T-helper 22 cell (primary cell): ENCODE data around the gene PATJ.

Experiments used
- DNase-seq: peaks from one replicate; pipeline ENCODE4 v3.0.0-alpha.2; 2020; ENCODE audit warnings: low read depth

The PATJ gene

GRCh38 chr1:62054188-62054587 is 311.9 kb downstream of the PATJ start:
- no peak for DNase-seq

DNA sequence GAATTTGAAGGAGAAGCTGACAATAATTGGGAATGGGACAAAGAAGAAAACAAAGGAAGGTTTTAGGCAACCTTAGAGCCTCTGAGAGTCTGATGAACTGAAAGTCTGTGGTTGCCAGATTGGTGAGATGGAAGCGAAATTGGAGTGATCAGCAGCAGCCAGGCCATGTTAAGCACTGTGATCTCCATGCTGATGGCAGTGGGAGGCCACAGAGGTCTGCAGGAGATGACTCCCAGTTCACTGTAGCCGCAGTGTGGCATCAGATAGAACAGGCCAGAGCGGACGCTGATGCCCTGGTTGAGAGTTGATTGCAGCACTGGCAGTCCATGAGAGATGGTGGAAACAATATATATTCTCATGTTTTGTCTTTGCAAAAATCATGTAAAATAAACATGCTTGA is 314.9 kb downstream of the PATJ start:
- DNase-seq = no peak

DNA sequence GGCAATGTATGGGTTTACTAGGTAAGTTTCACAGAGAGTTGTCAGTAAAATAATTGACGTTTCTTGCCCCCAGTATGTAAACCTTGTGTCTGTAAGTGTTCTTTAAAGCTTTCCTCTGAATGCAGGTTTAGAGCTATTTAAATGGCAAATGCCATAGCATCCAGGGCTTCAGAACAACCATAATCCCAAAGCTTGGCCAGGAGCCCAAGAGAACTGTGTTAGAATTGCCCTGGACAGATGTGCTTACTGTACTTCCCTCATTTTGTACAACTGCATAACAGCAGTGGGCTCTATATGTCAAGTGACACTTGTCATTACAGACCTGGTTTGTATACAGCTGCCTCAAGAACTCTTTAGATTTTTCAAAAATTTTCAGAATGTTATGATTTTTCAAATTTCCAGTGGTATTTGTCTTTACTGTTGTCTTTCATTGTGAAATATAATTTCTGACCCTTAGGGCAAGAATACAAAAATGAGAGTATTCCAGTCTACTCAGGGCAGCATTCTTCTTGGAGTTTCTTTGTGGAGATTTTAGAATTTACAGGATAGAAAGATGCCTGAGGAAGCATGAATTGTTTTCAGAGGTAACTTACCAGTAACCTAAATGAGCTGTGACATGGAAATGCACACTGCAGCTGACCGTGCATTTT is 315.5 kb downstream of the PATJ start:
- no peak for DNase-seq

DNA sequence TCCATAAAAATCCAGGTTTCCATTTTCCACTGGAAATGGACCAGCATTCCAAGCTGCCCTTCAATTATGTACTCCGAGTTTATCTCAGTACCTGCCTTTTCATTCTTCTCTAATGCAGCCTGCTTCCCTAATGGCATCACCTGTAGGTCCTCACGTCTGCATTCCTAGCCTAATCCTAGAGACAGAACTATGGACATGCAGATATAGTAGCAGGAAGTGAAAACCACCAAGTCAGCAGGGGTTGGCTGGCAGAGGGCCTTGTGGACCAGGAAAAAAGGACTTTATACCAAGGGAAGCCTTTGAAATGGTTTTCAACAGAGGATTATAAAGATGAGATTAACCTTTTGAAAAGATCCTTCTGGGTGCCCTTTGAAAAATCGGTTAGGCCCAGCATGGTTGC is 316.7 kb downstream of the PATJ start:
- no peak for DNase-seq

DNA sequence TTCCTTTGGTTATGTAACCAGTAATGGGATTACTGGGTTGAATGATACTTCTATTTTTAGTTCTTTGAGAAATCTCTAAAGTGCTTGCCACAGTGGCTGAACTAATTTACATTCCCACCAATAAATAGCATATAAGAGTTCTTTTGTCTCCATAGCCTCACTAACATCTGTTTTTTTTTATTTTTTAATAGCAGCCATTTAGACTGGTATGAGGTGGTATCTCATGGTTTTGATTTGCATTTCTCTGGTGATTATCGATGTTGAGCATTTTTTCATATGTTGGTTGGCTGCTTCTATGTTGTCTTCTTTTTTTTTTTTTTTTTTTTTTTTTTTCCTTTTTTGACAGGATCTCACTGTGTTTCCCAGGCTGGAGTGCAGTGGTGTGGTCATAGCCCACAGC is 319.8 kb downstream of the PATJ start:
- DNase-seq = no peak

DNA sequence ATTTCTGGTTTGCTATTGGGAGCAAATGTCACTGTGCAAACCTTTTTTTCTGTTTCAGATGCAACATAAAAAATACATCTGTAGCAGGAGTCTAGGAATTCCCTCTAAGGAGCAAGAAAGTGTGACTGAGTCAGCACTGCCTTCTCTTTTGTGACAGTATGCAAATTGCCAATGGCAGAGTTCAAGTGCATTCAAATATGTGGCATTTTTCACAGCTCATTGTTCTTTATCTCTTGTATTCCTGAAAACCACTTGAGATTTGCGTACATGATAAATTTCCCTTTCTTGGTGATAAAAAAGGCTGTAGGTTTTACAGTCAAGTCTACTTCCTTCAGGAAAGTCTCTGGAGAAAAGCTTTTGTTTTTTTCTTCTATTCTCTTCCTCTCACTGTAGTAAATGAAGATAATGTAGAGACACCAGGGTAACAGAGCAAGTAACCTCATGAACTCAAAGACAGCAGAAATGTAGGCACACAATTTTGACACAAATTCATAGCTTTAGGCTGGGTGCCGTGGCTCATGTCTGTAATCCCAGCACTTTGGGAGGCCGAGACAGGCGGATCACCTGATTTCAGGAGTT is 322.6 kb downstream of the PATJ start:
- DNase-seq = no peak

DNA sequence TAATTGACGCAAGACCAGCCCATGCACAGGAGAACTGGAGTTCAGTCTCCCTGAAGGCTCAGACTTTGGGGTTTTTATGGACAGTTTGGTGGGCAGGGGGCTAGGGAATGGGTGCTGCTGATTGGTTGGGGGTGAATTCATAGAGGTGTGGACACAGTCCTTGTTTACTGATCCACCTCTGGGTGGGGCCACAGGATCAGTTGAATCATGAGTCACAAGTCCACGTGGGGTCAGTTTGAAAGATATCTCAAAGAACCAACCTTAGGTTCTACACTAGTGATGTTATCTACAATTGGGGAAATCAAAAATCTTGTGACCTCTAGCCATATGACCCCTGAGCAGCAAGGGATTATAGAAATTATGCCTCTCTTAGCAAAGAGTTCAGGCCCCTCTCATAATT is 324.4 kb downstream of the PATJ start:
- DNase-seq = no peak

DNA sequence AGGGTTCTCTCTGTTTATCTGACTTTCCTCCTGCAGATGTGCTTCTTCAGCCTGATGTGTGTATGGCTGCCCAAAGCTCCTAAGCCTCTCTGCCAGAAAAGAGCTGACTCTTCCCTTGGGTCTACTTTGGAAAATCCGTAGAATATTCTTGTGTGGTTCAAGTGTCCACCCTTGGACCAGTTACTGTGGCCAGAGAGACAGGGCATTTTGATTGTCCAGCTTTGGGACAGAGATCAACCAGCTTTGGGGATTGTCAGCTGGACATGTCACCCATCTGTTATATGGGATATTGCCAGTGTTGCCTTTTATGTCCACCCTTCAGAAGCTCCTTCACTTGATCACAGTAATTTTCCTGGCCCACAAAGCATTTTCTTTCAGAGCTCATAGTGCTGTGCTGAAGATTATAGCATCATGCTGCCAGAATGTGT is 326.1 kb downstream of the PATJ start:
- no peak for DNase-seq

DNA sequence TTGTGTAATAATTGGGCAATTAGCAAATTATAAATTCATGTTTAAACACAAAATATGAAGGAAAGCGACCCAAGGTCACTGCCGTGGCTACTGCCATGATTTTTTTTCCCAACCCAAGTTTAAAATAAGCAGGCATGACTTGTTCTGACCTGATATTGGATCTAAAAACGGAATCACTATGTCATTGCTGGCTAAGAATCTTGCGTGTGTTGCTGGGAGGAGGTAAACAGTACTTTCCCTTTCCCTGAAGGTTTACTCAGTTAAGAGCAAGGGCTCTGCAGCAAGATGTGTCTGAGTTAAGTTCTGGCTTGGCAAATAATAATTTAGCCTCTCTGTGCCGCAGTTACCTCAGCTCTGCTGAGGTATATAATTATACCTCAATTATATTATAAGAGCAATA is 326.7 kb downstream of the PATJ start:
- DNase-seq = no peak

DNA sequence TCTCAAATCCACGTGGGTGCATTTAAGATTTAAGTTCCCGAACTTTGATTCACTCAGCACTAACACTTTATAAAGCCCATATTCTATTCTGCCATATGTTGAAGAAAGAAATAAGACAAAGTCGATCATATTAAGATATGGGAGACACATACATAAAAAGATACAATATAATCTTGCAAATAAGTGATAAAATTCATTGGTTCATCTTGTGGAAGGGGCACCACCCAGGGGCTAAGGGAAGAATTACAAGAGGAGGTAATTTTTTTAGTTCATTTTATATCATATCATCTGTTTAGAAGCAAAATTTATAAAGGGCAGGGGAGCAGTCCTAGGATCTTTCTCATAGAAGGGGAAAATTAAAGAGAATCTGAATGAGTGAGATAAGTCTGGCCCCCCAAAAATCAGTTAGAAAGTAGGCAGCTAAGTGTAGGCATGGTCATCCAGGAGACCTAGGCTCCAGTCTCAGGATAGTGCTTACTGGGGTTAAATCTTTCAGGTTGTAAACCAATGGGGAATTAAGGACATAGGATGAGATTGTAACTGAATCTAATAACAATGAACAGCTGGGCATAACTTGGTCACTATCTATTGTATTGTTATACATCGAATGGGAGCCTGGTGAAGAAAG is 328.2 kb downstream of the PATJ start:
- DNase-seq = no peak

- DNase-seq = no peak
Observed at GRCh38 chr1:62071695-62072094, 329.4 kb downstream of the PATJ start.

DNA sequence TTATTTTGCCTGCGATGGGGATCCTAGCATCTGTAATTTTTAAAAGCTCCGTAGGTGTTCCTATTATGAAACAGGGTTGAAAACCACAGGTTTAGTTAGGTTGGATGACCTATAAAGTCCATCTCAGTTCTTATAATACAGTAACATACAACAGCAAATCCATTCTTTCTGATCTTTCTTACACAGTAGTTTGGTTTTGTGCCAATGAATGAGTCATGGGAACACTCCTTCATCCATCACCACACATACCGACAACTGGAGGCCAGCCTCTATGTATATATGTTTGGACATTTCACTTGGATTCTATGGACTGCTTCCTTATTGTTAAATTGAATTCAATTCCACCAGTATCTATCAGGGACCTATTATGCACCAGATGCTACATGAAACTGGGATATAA is 334.0 kb downstream of the PATJ start:
- DNase-seq = no peak

DNA sequence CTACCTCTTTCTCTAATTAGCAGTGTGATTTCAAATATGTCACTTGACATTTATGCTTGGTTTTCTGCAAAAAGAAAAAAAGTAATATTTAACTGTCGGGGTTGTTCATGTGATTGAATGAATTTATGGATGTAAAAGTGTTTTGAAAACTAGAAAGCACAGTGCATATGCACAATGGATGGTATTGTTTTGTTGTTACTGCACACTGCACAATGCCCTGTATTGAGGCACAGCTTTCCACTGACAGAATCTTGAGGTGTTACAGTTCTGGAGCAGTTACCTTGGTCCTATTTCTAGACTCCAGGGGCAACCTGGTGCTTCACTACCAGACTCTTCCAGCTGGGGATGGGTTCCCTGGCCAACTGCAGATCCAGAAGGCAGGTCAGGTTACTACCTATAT is 335.5 kb downstream of the PATJ start:
- DNase-seq = no peak

DNA sequence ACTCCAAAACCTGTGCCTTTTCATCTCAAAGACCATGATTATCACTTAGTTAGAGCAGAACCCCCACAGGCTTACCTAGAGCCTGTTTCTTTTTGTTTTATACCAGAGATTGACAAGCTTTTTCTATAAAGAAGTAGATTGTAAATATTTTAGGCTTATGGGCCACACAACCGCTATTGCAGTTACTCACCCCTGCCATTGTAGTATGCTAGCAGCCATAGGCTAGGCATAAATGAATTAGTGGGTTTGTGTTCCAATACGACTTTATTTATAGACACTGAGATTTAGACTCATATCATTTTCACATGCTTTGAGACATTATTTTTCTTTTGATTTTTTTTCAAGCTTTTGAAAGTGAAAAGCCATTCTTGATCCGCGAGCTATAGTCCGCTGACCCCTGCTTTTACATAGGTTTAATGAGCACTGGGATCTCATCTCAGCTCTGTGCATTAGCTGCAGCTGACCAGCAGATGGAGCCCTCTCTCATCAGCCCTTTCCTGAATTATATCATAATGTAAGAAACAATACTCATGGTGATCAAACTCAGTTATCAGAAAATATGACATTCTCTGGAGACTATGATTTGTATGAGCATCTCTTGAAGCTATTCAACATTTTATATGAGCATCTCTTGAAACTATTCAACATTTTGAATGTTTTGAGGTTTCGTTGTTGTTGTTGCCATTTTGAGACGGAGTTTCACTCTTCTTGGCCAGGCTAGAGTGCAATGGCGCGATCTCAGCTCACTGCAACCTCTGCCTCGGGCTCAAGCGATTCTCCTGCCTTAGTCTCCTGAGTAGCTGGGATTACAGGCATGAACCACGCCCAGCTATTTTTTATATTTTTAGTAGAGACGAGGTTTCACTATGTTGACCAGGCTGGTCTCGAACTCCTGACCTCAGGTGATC is 340.4 kb downstream of the PATJ start:
- DNase-seq = no peak

DNA sequence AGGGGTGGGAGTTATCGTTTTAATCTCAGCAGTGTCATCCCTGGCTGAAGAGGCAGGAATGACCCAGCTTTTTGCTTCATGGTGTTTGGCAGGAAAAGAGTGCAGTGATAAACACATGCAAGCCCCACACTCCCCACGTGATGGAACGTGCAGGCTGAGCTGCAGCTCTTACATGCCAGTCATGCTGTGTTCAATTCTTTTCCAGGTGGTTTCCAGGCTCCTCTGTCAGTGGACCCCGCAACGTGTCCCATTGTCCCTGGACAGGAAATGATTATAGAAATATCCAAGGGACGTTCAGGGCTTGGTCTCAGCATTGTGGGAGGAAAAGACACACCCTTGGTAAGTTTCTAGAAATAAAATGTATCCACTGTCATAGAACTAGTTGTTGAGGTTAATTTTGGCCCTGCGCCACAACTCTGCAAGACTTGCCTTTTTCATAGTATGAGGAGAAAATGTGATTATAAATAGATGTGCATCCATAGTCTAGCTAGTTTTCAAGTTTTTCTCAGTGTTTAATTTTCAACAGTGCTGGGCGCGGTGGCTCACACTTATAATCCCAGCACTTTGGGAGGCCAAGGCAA is 342.1 kb downstream of the PATJ start:
- no peak for DNase-seq

- DNase-seq = no peak
Observed at GRCh38 chr1:62088439-62088838, 346.2 kb downstream of the PATJ start.

DNA sequence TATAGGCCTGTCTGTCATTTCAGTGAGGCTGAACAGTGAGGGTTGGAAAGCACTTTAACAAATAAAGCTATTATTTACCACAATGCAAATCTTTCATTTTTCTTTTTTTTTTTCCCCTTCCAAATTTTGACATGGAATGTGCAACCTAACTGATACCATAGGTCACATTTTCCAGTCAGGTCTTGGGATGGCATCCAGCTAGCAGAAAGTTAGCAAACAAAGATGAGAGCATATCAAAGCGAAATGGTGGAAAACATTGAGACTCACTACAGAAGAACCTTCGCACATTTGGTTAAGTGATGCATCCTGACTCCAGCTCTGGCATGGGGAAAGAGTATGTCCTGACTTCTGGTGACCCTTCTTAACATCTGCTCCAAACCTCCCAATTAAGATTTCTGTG is 347.3 kb downstream of the PATJ start:
- no peak for DNase-seq

DNA sequence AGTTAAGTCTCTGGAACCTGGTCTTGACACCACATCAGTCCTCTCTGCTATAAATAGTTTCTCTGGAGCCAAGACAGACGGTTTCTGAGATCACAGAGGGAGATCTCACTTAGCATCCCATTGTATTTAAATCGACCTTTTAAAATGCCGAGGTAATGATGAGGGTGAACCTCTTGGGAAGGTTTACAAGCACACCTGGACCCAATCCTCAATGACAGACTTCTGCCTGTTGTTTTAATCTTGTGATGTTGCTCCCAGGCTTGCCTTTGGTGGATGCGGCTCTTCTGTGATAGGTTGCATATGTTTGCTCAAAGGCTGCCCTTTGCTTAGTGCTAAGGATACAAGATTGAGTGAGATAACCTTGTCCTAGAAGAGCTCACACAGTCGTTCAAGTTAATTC is 347.7 kb downstream of the PATJ start:
- DNase-seq = no peak

DNA sequence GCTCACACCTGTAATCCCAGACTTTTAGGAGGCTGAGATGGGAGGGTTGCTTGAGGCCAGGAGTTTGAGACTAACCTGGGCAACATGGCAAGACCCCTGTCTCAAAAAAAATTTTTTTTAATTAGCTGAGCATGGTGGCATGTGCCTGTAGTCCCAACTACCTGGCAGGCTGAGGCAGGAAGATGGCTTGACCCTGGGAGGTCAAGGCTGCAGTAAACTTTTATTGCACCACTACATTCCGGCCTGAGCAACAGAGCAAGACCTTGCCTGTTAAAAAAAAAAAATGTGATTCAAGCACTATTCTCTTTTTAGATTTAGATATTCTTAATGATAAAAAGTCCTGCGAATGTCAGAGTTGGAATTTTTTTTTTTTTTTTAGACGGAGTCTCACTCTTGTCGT is 349.8 kb downstream of the PATJ start:
- DNase-seq = no peak

DNA sequence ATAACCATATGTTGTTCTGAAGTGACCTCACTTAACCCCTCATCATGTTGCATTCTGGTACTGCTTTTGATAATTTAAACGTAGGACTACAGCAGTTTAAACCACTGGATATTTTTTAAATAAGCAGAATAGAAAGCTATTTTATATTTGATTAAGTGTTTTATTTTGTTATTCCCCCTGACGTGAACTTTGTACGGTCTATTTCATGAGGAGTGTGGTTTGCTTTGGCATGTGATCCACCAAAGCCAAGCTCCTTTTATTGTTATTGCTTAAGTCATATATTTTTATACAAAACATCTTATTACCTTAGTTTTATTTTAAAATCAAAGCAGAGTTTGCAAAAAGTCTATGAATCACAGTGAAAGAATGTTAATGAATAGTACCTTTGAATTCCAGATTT is 351.0 kb downstream of the PATJ start:
- DNase-seq = no peak

- DNase-seq = no peak
Observed at GRCh38 chr1:62097464-62097863, 355.2 kb downstream of the PATJ start.

GRCh38 chr1:62100442-62100841 is 358.2 kb downstream of the PATJ start:
- no peak for DNase-seq

DNA sequence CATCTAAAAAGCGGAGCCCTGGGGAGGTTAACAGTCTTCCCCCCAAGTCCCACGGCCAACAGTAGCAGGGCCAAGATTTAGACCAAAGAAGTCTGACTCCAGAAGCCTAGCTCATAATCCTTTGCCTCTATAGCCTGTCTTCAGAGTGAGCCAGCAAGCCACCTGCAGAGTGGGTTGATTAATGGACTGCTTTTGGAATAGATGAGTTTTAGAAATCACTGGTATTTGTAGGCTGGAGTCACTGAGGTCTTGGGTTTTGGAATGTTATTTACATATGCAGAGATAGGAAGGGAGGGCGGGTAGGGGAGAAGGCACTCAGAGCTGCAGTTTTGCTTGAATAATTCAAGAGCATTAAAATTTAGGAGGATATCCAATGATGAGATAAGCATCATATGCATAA is 361.6 kb downstream of the PATJ start:
- DNase-seq = no peak
